Spinal cord (tissue), 10 donors: ENCODE measurements around the gene GMCL2. TPM values are rescaled to one million over a fixed set of nuclear protein-coding genes. Genes with fewer than 3 reads are reported as not detected.
"Not testable (repeated sequence)": the region's sequence is repeated elsewhere in the genome, so short reads cannot be mapped to it uniquely, and the experiment has no call there.

Experiments
- DNase-seq, 6 donors: peaks; one replicate each; pipeline versions ENCODE4 v3.0.0 to v3.0.0-alpha.2; 2013 to 2015; ENCODE audit warnings: low spot score in 6 of 6, low read depth in 4 of 6
- H3K27ac ChIP-seq: one replicate; pipeline ENCODE4 v1.5.1; 2013; ENCODE audit warnings: low read depth, low read length, control low read depth
- H3K27me3 ChIP-seq: one replicate; pipeline ENCODE4 v1.6.1; 2013; ENCODE audit warnings: low read length; ENCODE audit not compliant: control insufficient read depth, insufficient read depth
- H3K36me3 ChIP-seq: one replicate; pipeline ENCODE4 v1.6.1; 2013; ENCODE audit warnings: low read length; ENCODE audit not compliant: control insufficient read depth, insufficient read depth
- H3K4me1 ChIP-seq: one replicate; pipeline ENCODE4 v1.6.1; 2013; ENCODE audit warnings: low read length; ENCODE audit not compliant: control insufficient read depth, insufficient read depth
- H3K4me3 ChIP-seq: one replicate; pipeline ENCODE4 v1.5.1; 2013; ENCODE audit warnings: low read depth, low read length, control low read depth
- H3K9me3 ChIP-seq: one replicate; pipeline ENCODE4 v1.6.1; 2013; ENCODE audit warnings: low read length; ENCODE audit not compliant: control insufficient read depth, insufficient read depth
- WGBS: methylation state at CpG from one replicate; pipeline ENCODE4 v1.1.5; 2013; ENCODE audit warnings: missing lambda C conversion rate; ENCODE audit not compliant: insufficient coverage; 5-methylcytosine and 5-hydroxymethylcytosine counted together
- polyA plus RNA-seq, 2 donors: library from polyadenylated mRNA; unstranded; fragments of 120-200 nt; gene quantifications; one replicate each; pipeline ENCODE4 v1.2.1, GENCODE V29; 2013; ENCODE audit not compliant: insufficient read length in 2 of 2
- total RNA-seq, 2 donors: library from RNA; depleted of rRNA in 1 of 2; stranded (reverse); fragments of 120-200 nt in 1 of 2; fragments of >200 nt in 1 of 2; gene quantifications; one replicate each; pipeline versions ENCODE4 v1.2.3 to v1.2.4, GENCODE V29; 2013 to 2014
- donor health status: healthy.

The GMCL2 gene
- total and polyA plus RNA-seq, 4 donors: 0.10 TPM; not detected in 3

DNA sequence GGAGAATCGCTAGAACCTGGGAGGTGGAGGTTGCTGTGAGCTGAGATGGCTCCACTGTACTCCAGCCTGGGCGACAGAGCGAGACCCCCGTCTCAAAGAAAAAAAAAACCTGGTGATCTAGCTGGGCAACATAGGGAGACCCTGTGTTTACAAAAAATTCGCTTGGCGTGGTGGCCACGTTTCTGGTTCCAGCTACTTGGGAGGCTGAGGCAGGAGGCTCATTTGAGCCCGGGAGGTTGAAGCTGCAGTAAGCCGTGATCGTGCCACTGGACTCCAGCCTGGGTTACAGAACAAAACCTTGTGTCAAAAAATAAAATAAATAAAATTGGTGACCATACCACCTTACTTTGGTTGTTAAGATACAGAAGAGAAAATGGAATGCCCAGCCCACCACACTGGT is 15.4 kb upstream of the GMCL2 start:
- H3K4me1 ChIP-seq: peaks cover 26% of the 10 kb centered on the region
- H3K9me3 ChIP-seq: no peaks in the 10 kb centered on the region
- no peak overlapping the region for H3K4me3 ChIP-seq
- no peak overlapping the region for H3K27ac ChIP-seq
- no peaks in the 10 kb centered on the region for H3K27me3 ChIP-seq
- H3K36me3 ChIP-seq: peaks cover 12% of the 10 kb centered on the region
- 97% methylated on average over 8 of the region's 10 CpGs for WGBS
- no peak for DNase-seq

DNA sequence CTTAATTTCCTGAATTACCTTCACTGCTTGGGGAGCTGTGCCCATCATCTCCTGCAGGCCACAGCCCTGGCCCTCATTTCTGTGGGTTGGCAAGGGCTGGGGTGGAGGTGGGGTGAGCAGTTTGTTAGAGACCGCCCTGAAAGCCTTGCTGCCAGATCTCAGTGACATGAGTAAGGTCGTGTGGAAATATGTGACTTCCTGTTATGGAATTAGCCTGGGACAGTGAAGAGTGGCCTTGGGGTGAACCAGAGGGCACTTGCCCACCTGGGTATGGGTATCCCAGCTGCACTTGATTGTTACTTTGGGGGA is 14.7 kb upstream of the GMCL2 start:
- H3K4me3 ChIP-seq: no peak overlapping the region
- H3K27ac ChIP-seq: no peak overlapping the region
- H3K36me3 ChIP-seq: peaks cover 6% of the 10 kb centered on the region
- no peak for DNase-seq
- 67% methylated on average over 2 of the region's 2 CpGs for WGBS
- H3K9me3 ChIP-seq: no peaks in the 10 kb centered on the region
- H3K27me3 ChIP-seq: no peaks in the 10 kb centered on the region
- H3K4me1 ChIP-seq: peaks cover 23% of the 10 kb centered on the region

GRCh38 chr5:178201221-178201926 is 14.2 kb upstream of the GMCL2 start:
- peaks cover 2% of the 10 kb centered on the region for H3K36me3 ChIP-seq
- H3K4me1 ChIP-seq: peaks cover 18% of the 10 kb centered on the region
- H3K27ac ChIP-seq: no peak overlapping the region
- no peak overlapping the region for H3K4me3 ChIP-seq
- no peaks in the 10 kb centered on the region for H3K9me3 ChIP-seq
- DNase-seq: no peak
- WGBS: 80% methylated on average over 1 of the region's 14 CpGs
- H3K27me3 ChIP-seq: no peaks in the 10 kb centered on the region

- Histone ChIP-seq H3K27ac (no peak overlapping the region), H3K9me3 (no peaks in the 10 kb centered on the region), H3K27me3 (no peaks in the 10 kb centered on the region), H3K4me3 (no peak overlapping the region), H3K4me1 (peaks cover 12% of the 10 kb centered on the region), H3K36me3 (no peaks in the 10 kb centered on the region)
- no peak for DNase-seq
- WGBS: 64% methylated on average over 6 of the region's 12 CpGs
Measured at GRCh38 chr5:178199581-178200434, 12.6 kb upstream of the GMCL2 start.

DNA sequence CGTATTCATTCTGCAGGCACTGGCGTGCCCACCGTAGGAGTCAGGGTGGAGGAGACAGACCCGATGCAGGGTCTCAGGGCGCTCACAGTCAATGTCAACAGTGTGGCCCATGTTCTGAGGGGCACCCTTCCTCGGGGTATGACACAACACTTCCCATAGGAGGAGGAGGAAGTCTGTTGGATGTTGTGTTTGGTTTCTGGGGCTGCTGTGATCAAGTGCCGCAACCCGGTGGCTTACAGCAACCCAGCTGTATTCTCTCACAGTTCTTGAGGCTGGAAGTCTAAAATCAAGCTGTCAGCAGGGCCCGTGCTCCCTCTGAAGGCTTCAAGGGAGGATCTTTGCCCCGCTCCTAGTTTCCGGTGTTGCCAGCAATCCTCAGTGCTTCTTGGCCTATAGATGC is 11.5 kb upstream of the GMCL2 start:
- WGBS: 90% methylated on average over 7 of the region's 11 CpGs

DNA sequence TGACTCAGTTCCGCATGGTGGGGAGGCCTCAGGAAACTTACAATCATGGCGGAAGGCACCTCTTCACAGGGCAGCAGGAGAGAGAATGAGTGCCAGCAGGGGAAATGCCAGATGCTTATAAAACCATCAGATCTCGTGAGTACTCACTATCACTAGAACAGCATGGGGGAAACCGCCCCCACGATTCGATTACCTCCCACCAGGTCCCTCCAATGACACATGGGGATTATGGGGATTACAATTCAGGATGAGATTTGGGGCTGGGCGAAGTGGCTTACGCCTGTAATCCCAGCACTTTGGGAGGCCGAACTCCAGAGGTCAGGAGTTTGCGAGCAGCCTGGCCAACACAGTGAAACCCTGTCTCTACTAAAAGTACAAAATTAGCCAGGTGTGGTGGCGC is 11.0 kb upstream of the GMCL2 start:
- H3K27ac ChIP-seq, H3K9me3 ChIP-seq, DNase-seq, H3K4me3 ChIP-seq, H3K27me3 ChIP-seq, H3K36me3 ChIP-seq, H3K4me1 ChIP-seq: not testable (repeated sequence)
- 81% methylated on average over 7 of the region's 11 CpGs for WGBS

More for the DNA sequence above, 11.5 kb upstream of the GMCL2 start:
- Histone ChIP-seq H3K27me3 (no peaks in the 10 kb centered on the region), H3K27ac (no peak overlapping the region), H3K9me3 (no peaks in the 10 kb centered on the region), H3K4me3 (no peak overlapping the region), H3K4me1 (peaks cover 8% of the 10 kb centered on the region), H3K36me3 (no peaks in the 10 kb centered on the region)
- DNase-seq: no peak

DNA sequence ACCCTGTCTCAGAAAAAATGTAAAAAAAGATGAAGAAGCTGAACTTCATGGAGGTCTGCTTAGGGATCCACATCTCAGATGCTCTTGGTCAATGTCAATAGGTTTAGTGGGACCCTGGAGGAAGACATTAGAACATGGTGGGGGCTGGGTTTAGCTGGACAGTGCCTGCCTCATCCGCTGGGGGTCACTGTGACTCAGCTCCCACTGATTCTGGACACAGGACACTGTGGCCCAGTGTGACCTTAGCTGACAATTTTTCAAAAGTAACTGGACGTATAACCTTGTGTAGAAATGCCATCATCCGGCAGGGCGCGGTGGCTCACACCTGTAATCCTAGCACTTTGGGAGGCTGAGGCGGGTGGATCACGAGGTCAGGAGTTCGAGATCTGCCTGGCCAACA is 9.8 kb upstream of the GMCL2 start:
- WGBS: 83% methylated on average over 7 of the region's 8 CpGs

DNA sequence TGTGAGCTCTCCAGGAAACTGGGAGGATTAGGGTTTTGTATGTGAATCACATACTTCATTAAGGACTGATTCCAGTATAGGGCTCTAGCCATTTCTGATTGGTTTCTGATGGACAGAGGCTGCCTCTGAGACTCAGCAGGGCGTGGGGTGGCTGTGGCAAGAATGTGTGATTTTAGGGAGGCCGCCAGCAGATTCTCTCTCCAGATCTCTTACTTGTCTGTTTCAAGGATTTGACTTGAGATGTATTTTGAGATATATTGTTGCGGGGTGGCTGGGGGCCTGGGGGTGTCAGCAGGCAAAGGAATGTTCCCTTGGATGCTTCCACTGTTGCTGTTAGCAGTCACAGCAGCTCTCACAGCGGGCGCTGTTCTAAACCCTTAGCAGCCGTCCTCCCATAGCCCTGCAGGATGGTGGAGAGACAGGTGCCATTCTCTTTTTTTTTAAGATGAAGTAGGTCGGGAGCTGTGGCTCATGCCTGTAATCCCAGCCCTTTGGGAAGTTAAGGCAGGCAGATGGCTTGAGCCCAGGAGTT is 9.2 kb upstream of the GMCL2 start:
- Histone ChIP-seq H3K9me3 (peaks cover 1% of the 10 kb centered on the region), H3K4me3 (no peak overlapping the region), H3K27me3 (no peaks in the 10 kb centered on the region), H3K4me1 (peaks cover 6% of the 10 kb centered on the region), H3K27ac (no peak overlapping the region), H3K36me3 (no peaks in the 10 kb centered on the region)
- WGBS: 44% methylated on average over 5 of the region's 7 CpGs
- peak in 1 of 6 donors; percentile 56 for DNase-seq

More for the DNA sequence above, 9.8 kb upstream of the GMCL2 start:
- no peak overlapping the region for H3K27ac ChIP-seq
- H3K4me1 ChIP-seq: peaks cover 6% of the 10 kb centered on the region
- no peaks in the 10 kb centered on the region for H3K36me3 ChIP-seq
- H3K9me3 ChIP-seq: peaks cover 1% of the 10 kb centered on the region
- H3K4me3 ChIP-seq: no peak overlapping the region
- DNase-seq: no peak
- no peaks in the 10 kb centered on the region for H3K27me3 ChIP-seq

- peaks cover 1% of the 10 kb centered on the region for H3K9me3 ChIP-seq
- H3K27ac ChIP-seq: no peak overlapping the region
- DNase-seq: no peak
- WGBS: 61% methylated on average over 7 of the region's 7 CpGs
- no peaks in the 10 kb centered on the region for H3K36me3 ChIP-seq
- no peaks in the 10 kb centered on the region for H3K27me3 ChIP-seq
- H3K4me1 ChIP-seq: no peaks in the 10 kb centered on the region
- no peak overlapping the region for H3K4me3 ChIP-seq
Measured at GRCh38 chr5:178194026-178194425, 6.9 kb upstream of the GMCL2 start.
